ENCODE results near the gene ZNF100.
"Not testable (repeated sequence)": the region's sequence is repeated elsewhere in the genome, so short reads cannot be mapped to it uniquely, and the experiment has no call there.

DNA sequence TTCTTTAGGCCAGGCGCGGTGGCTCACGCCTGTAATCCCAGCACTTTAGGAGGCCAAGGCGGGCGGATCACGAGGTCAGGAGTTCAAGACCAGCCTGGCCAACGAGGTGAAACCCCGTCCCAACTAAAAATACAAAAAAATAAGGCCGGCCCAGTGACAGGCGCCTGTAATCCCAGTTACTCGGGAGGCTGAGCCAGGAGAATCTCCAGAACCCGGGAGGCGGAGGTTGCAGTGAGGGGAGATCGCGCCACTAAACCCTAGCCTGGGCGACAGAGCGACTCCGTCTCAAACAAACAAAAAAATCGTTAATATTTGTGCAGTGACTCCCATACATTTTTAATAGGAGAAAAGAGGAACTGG, 694 bp downstream of the ZNF100 start:
- TF ChIP-seq, protein P1, sequence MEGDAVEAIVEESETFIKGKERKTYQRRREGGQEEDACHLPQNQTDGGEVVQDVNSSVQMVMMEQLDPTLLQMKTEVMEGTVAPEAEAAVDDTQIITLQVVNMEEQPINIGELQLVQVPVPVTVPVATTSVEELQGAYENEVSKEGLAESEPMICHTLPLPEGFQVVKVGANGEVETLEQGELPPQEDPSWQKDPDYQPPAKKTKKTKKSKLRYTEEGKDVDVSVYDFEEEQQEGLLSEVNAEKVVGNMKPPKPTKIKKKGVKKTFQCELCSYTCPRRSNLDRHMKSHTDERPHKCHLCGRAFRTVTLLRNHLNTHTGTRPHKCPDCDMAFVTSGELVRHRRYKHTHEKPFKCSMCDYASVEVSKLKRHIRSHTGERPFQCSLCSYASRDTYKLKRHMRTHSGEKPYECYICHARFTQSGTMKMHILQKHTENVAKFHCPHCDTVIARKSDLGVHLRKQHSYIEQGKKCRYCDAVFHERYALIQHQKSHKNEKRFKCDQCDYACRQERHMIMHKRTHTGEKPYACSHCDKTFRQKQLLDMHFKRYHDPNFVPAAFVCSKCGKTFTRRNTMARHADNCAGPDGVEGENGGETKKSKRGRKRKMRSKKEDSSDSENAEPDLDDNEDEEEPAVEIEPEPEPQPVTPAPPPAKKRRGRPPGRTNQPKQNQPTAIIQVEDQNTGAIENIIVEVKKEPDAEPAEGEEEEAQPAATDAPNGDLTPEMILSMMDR (IDR thresholded peaks at IDR 0.05): not testable (repeated sequence)
- TF ChIP-seq POLR2A (IDR thresholded peaks at IDR 0.05): not testable (repeated sequence)

Measured in right lobe of liver (tissue), 4 donors.